ENCODE measurements around the gene URB2. TPM values are rescaled to one million over a fixed set of nuclear protein-coding genes. Genes with fewer than 3 reads are reported as not detected.

The URB2 gene
- total RNA-seq, 1 experiment from 2014 or later, result 20.4 TPM

DNA sequence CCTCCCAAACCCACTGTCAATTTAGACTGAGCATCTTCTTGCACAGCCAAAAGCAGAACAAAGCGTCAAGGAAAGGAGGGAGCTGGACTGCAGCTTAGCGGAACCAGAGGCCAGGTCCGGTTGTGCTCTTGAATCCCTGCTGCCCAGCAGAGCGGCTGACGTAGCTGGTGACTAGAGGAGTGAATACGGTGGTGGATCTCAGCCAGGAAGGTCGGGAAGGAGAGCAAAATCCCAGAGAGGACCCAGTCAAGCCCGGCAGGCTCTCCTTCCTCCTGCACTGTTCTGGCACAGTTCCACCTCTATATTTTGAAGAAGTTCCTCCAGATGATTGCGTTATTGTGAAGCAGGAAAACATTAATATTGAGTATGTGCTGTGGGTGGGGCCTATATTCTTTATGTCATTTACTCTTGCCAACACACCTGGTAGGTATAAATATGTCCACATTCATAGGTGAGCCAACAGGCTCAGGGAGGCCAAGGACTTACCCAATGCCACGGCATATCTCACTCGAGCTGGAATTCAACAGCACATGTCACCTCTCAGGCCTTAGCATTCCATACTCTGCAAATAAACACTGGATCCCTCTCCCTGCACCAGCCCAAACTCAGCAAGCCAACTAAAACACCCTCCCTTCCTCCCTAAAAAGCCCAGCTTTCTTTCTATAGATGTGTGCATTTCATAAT lies 43.9 kb upstream of the URB2 start:
- no TSS peak for BruUV-seq (replicated peaks)
- CTCF ChIA-PET, result interaction anchor here (1.1 kb wide), 1 partner anchor 23 kb away, joined by 3 read pairs; no protein-coding TSS in a partner anchor
- no peak overlapping the region for H2AFZ ChIP-seq (ENCODE audit: low read depth, low read length, poor library complexity, severe bottlenecking)
- no peaks in the 10 kb centered on the region for H3K79me2 ChIP-seq (ENCODE audit: insufficient read depth, low read length)
- no peak for ATAC-seq
- RAD21 ChIA-PET (ENCODE audit: low non-redundant PET in 1 of 2, low total read pairs in 2 of 2, uncharacterized antibody in 2 of 2, unreplicated experiment in 2 of 2), result no interaction called here
- POLR2A ChIA-PET, result no interaction called here
- H3K36me3 ChIP-seq (ENCODE audit: control insufficient read depth in 1 of 2, insufficient read depth in 2 of 2, low read length in 2 of 2), result no peaks in the 10 kb centered on the region
- H3K27me3 ChIP-seq (ENCODE audit: insufficient read depth, low read length), result no peaks in the 10 kb centered on the region
- H3K9ac ChIP-seq (ENCODE audit: low read length), result no peak overlapping the region
- no peak overlapping the region for H3K27ac ChIP-seq (ENCODE audit: low read depth, low read length)
- no peak overlapping the region for H3K4me2 ChIP-seq (ENCODE audit: low read length)
- intact Hi-C loops (cut with micrococcal nuclease), result no loop called here
- H3K9me3 ChIP-seq (ENCODE audit: control insufficient read depth in 1 of 2, insufficient read depth in 1 of 2, low read depth in 1 of 2, low read length in 2 of 2), result no peaks in the 10 kb centered on the region
- no peaks in the 10 kb centered on the region for H4K20me1 ChIP-seq (ENCODE audit: insufficient read depth)
- no peaks in the 10 kb centered on the region for H3K4me1 ChIP-seq (ENCODE audit: control insufficient read depth in 1 of 2, insufficient read depth in 2 of 2, low read length in 2 of 2)
- H3K4me3 ChIP-seq (replicated peaks in 1 of 2; ENCODE audit: low read depth in 1 of 2, low read length in 2 of 2), result no peak overlapping the region
- TF ChIP-seq SRF (IDR thresholded peaks at IDR 0.05; ENCODE audit: low read depth), result no peak
- TF ChIP-seq, protein P1, sequence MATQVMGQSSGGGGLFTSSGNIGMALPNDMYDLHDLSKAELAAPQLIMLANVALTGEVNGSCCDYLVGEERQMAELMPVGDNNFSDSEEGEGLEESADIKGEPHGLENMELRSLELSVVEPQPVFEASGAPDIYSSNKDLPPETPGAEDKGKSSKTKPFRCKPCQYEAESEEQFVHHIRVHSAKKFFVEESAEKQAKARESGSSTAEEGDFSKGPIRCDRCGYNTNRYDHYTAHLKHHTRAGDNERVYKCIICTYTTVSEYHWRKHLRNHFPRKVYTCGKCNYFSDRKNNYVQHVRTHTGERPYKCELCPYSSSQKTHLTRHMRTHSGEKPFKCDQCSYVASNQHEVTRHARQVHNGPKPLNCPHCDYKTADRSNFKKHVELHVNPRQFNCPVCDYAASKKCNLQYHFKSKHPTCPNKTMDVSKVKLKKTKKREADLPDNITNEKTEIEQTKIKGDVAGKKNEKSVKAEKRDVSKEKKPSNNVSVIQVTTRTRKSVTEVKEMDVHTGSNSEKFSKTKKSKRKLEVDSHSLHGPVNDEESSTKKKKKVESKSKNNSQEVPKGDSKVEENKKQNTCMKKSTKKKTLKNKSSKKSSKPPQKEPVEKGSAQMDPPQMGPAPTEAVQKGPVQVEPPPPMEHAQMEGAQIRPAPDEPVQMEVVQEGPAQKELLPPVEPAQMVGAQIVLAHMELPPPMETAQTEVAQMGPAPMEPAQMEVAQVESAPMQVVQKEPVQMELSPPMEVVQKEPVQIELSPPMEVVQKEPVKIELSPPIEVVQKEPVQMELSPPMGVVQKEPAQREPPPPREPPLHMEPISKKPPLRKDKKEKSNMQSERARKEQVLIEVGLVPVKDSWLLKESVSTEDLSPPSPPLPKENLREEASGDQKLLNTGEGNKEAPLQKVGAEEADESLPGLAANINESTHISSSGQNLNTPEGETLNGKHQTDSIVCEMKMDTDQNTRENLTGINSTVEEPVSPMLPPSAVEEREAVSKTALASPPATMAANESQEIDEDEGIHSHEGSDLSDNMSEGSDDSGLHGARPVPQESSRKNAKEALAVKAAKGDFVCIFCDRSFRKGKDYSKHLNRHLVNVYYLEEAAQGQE (IDR thresholded peaks at IDR 0.05; ENCODE audit: low read depth), result no peak
- DNase-seq (ENCODE audit: low read depth, low spot score), result no peak
- no peaks in the 10 kb centered on the region for H3K9me2 ChIP-seq (ENCODE audit: insufficient read depth)

GRCh38 chr1:229582715-229583114 lies 43.3 kb upstream of the URB2 start:
- H3K4me3 ChIP-seq (replicated peaks in 1 of 2; ENCODE audit: low read depth in 1 of 2, low read length in 2 of 2), result no peak overlapping the region
- H3K4me2 ChIP-seq (ENCODE audit: low read length), result no peak overlapping the region
- CTCF ChIA-PET, result interaction anchor here (1.1 kb wide), 1 partner anchor 24 kb away, joined by 3 read pairs; no protein-coding TSS in a partner anchor
- DNase-seq (ENCODE audit: low read depth, low spot score) (no peak), ATAC-seq (no peak)
- no peak overlapping the region for H2AFZ ChIP-seq (ENCODE audit: low read depth, low read length, poor library complexity, severe bottlenecking)
- intact Hi-C loops (cut with micrococcal nuclease), result no loop called here
- no peaks in the 10 kb centered on the region for H4K20me1 ChIP-seq (ENCODE audit: insufficient read depth)
- H3K27ac ChIP-seq (ENCODE audit: low read depth, low read length), result no peak overlapping the region
- no peaks in the 10 kb centered on the region for H3K9me2 ChIP-seq (ENCODE audit: insufficient read depth)
- H3K79me2 ChIP-seq (ENCODE audit: insufficient read depth, low read length), result no peaks in the 10 kb centered on the region
- no peaks in the 10 kb centered on the region for H3K27me3 ChIP-seq (ENCODE audit: insufficient read depth, low read length)
- H3K36me3 ChIP-seq (ENCODE audit: control insufficient read depth in 1 of 2, insufficient read depth in 2 of 2, low read length in 2 of 2), result no peaks in the 10 kb centered on the region
- no TSS peak for BruUV-seq (replicated peaks)
- RAD21 ChIA-PET (ENCODE audit: low non-redundant PET in 1 of 2, low total read pairs in 2 of 2, uncharacterized antibody in 2 of 2, unreplicated experiment in 2 of 2), result no interaction called here
- H3K4me1 ChIP-seq (ENCODE audit: control insufficient read depth in 1 of 2, insufficient read depth in 2 of 2, low read length in 2 of 2), result no peaks in the 10 kb centered on the region
- POLR2A ChIA-PET, result no interaction called here
- no peak overlapping the region for H3K9ac ChIP-seq (ENCODE audit: low read length)
- H3K9me3 ChIP-seq (ENCODE audit: control insufficient read depth in 1 of 2, insufficient read depth in 1 of 2, low read depth in 1 of 2, low read length in 2 of 2), result no peaks in the 10 kb centered on the region
- TF ChIP-seq, protein P1 (IDR thresholded peaks at IDR 0.05; ENCODE audit: low read depth), result no peak
- TF ChIP-seq CTCF (IDR thresholded peaks at IDR 0.05 in 2 of 3, conservative IDR thresholded peaks at IDR 0.05 in 1 of 3; ENCODE audit: borderline replicate concordance in 1 of 3, insufficient read depth in 1 of 3, low read depth in 2 of 3, low read length in 2 of 3), result no peak
- TF ChIP-seq ZBTB33 (IDR thresholded peaks at IDR 0.05; ENCODE audit: extremely low read depth, insufficient replicate concordance, low read length), result no peak
- no peak for TF ChIP-seq ZFX (IDR thresholded peaks at IDR 0.05)
- no peak for TF ChIP-seq JUND (IDR thresholded peaks at IDR 0.05)
